Suppressor macrophage treated with lipopolysaccharide for 4 hours (primary cell): ENCODE data around the gene ZC3H18.
"Not testable (repeated sequence)": the region's sequence is repeated elsewhere in the genome, so short reads cannot be mapped to it uniquely, and the experiment has no call there.

Experiments
- DNase-seq: peaks from one replicate; pipeline ENCODE4 v3.0.0-alpha.2; 2020

The ZC3H18 gene

GRCh38 chr16:88658714-88659113 is 88.5 kb downstream of the ZC3H18 start:
- no peak for DNase-seq

GRCh38 chr16:88659160-88659559 is 89.0 kb downstream of the ZC3H18 start:
- no peak for DNase-seq

- DNase-seq: no peak
These were observed 91.3 kb downstream of the ZC3H18 start for GRCh38 chr16:88661468-88661867.

- no peak for DNase-seq
These were observed 92.1 kb downstream of the ZC3H18 start for GRCh38 chr16:88662222-88662842.

GRCh38 chr16:88662843-88663606 is 92.8 kb downstream of the ZC3H18 start, which contains the start of gene MVD:
TSS of gene MVD (minus strand) at chr16:88663091. CDS start at chr16:88663080, 11 bp downstream.
- DNase-seq: peak; percentile 99

- DNase-seq: no peak
These were observed 94.9 kb downstream of the ZC3H18 start for GRCh38 chr16:88665148-88665547.

- DNase-seq: no peak
These were observed 95.4 kb downstream of the ZC3H18 start for GRCh38 chr16:88665570-88665969.

- no peak for DNase-seq
These were observed 97.3 kb downstream of the ZC3H18 start for GRCh38 chr16:88667461-88667860.

GRCh38 chr16:88669493-88669892 is 99.3 kb downstream of the ZC3H18 start:
- DNase-seq: not testable (repeated sequence)

GRCh38 chr16:88669980-88670379 is 99.8 kb downstream of the ZC3H18 start:
- no peak for DNase-seq

GRCh38 chr16:88671806-88672205 is 101.6 kb downstream of the ZC3H18 start:
- DNase-seq: no peak

- no peak for DNase-seq
These were observed 102.6 kb downstream of the ZC3H18 start for GRCh38 chr16:88672776-88673175.

- no peak for DNase-seq
These were observed 103.6 kb downstream of the ZC3H18 start for GRCh38 chr16:88673716-88674379.

- DNase-seq: no peak
These were observed 106.5 kb downstream of the ZC3H18 start for GRCh38 chr16:88676502-88677242.

GRCh38 chr16:88677721-88678120 is 107.5 kb downstream of the ZC3H18 start:
- no peak for DNase-seq

GRCh38 chr16:88678224-88678979 is 108.2 kb downstream of the ZC3H18 start:
- no peak for DNase-seq

GRCh38 chr16:88680554-88681083 is 110.4 kb downstream of the ZC3H18 start:
- DNase-seq: no peak

- no peak for DNase-seq
These were observed 111.0 kb downstream of the ZC3H18 start for GRCh38 chr16:88681084-88681680.
